Activated T-helper 17 cell treated with anti-CD3 and anti-CD28 coated beads, Interleukin-2, amount 50 U/mL, for 72 hours (primary cell): ENCODE measurements around the gene METTL23. TPM values are rescaled to one million over a fixed set of nuclear protein-coding genes. Genes with fewer than 3 reads are reported as not detected.
A peak's percentile ranks its signal among the peaks of the same experiment; 100 is the strongest.
"Not testable (repeated sequence)": the region's sequence is repeated elsewhere in the genome, so short reads cannot be mapped to it uniquely, and the experiment has no call there.

Source experiments
- ATAC-seq: fragments of 150-1000 bp; cut with Tn5 transposase; replicated peaks from 2 replicates; pipeline ENCODE4 v1.10.0; 2021; ENCODE audit warnings: mild to moderate bottlenecking, moderate library complexity
- H3K27ac Mint-ChIP-seq: one replicate; pipeline ENCODE4 v1.8.0; 2022; ENCODE audit warnings: mixed read lengths
- H3K27me3 Mint-ChIP-seq: one replicate; pipeline ENCODE4 v1.8.0; 2022; ENCODE audit warnings: mixed read lengths
- H3K36me3 Mint-ChIP-seq: one replicate; pipeline ENCODE4 v1.8.0; 2022; ENCODE audit warnings: low read depth, mild to moderate bottlenecking, mixed read lengths
- H3K4me1 Mint-ChIP-seq: one replicate; pipeline ENCODE4 v1.8.0; 2022; ENCODE audit warnings: mixed read lengths
- H3K4me3 Mint-ChIP-seq: one replicate; pipeline ENCODE4 v1.8.0; 2022; ENCODE audit warnings: mild to moderate bottlenecking, mixed read lengths
- H3K9me3 Mint-ChIP-seq: one replicate; pipeline ENCODE4 v1.8.0; 2022; ENCODE audit warnings: mixed read lengths
- total RNA-seq, 2 donors: library from RNA; stranded (reverse); gene quantifications; one replicate each; pipeline ENCODE4 v1.2.3, GENCODE V29; 2022

METTL23 gene
- total RNA-seq, 2 donors from 2014 or later, result 31.6 to 35.7 TPM

- H3K36me3 Mint-ChIP-seq, result no peaks in the 10 kb centered on the region
- H3K4me1 Mint-ChIP-seq, result no peaks in the 10 kb centered on the region
- ATAC-seq, result no peak
These were observed 25.1 kb upstream of the METTL23 start for GRCh38 chr17:76701471-76701967.

DNA sequence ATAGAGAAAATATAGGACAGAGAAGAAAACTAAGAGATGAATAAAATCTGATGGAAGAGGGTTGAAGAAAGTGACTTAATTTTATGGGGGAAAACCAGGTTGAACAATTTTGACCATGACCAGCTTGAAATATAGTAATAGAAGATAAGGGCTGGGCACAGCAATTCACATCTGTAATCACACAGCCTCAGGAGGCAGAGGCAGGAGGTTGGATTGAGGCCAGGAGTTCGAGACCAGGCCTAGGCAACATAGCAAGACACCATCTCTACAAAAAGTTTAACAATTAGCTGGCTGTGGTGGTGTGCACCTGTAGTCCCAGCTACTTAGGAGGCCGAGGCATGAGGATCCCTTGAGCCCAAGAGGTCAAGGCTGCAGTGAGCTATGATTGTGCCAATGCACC lies 24.6 kb upstream of the METTL23 start:
- Mint-ChIP-seq H3K4me3 (no peak overlapping the region), H3K4me1 (no peaks in the 10 kb centered on the region), H3K9me3 (no peaks in the 10 kb centered on the region), H3K27ac (no peak overlapping the region), H3K27me3 (no peaks in the 10 kb centered on the region), H3K36me3 (no peaks in the 10 kb centered on the region)
- no peak for ATAC-seq

More at GRCh38 chr17:76701471-76701967, 25.1 kb upstream of the METTL23 start:
- H3K27ac Mint-ChIP-seq, result no peak overlapping the region
- no peaks in the 10 kb centered on the region for H3K9me3 Mint-ChIP-seq
- no peak overlapping the region for H3K4me3 Mint-ChIP-seq
- H3K27me3 Mint-ChIP-seq, result no peaks in the 10 kb centered on the region

GRCh38 chr17:76702941-76703637 lies 23.6 kb upstream of the METTL23 start:
- H3K27ac Mint-ChIP-seq, result no peak overlapping the region
- no peak for ATAC-seq
- H3K27me3 Mint-ChIP-seq, result no peaks in the 10 kb centered on the region
- H3K9me3 Mint-ChIP-seq, result no peaks in the 10 kb centered on the region
- H3K4me3 Mint-ChIP-seq, result no peak overlapping the region
- no peaks in the 10 kb centered on the region for H3K36me3 Mint-ChIP-seq
- no peaks in the 10 kb centered on the region for H3K4me1 Mint-ChIP-seq

- no peak overlapping the region for H3K4me3 Mint-ChIP-seq
- no peaks in the 10 kb centered on the region for H3K4me1 Mint-ChIP-seq
- no peak for ATAC-seq
- no peaks in the 10 kb centered on the region for H3K36me3 Mint-ChIP-seq
- no peaks in the 10 kb centered on the region for H3K27me3 Mint-ChIP-seq
- H3K27ac Mint-ChIP-seq, result no peak overlapping the region
- no peaks in the 10 kb centered on the region for H3K9me3 Mint-ChIP-seq
These were observed 21.8 kb upstream of the METTL23 start for GRCh38 chr17:76704805-76705204.

DNA sequence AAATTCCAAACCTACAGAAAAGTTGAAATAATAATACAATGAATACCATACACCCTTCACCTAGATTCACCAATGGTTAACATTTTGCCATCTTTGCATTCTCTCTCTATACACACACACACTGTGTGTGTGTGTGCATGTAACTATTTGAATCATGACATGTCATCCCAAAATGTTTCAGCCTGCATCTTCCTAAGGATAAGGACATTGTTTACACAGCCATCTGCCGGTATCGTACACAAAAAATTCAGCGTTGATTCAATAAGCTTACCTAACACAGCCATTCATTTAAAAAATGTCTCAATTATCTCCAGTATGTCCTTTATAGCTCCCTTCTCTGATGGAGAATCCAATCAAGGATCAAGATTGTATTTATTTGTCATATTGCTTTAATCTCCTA lies 19.8 kb upstream of the METTL23 start:
- H3K27ac Mint-ChIP-seq, result no peak overlapping the region
- H3K4me3 Mint-ChIP-seq, result no peak overlapping the region
- no peaks in the 10 kb centered on the region for H3K27me3 Mint-ChIP-seq
- H3K4me1 Mint-ChIP-seq, result no peaks in the 10 kb centered on the region
- no peaks in the 10 kb centered on the region for H3K9me3 Mint-ChIP-seq
- ATAC-seq, result no peak
- H3K36me3 Mint-ChIP-seq, result peaks cover 5% of the 10 kb centered on the region

DNA sequence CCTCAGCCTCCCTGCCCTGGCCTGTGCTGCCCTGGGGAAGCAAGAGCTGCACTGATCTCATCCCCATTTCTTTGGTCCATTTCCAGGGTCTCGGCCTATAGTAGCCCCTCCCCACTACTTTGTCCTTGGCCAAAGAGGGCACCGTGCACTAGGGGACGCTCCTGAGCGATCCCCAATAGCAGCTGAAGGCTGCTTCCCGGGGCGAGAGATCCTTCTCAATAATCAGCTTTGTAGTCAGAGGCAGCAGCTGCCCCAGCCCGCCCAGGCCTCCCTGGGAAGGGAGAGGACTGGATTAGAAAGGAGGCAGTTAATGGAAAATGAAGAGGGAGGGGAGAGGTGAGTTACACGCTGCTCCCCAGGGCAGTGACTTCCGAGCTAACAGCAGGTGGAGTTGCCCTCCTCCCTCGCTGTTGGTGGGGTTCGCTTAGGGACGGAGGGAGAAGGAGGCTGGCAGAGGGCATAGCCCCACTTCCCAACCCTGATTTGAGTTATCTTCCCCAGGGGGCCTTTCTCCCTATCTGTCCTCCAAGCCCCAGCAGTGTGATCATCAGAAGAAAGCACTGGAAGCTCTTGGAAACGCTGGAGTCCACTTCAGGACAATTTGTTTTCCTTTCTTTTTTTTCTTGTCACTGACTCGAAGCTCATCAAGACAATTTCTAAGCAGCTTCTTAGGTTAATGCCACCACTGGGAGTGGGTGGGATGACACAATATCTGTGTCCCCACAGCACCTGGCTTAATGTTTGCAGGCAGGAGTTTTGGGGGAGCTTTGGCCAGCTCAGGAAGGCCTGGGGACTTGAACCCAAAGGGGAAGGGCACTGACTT lies 18.4 kb upstream of the METTL23 start:
- ATAC-seq, result no peak
- Mint-ChIP-seq H3K36me3 (peaks cover 14% of the 10 kb centered on the region), H3K27ac (no peak overlapping the region), H3K4me1 (no peaks in the 10 kb centered on the region), H3K27me3 (no peaks in the 10 kb centered on the region), H3K9me3 (no peaks in the 10 kb centered on the region), H3K4me3 (peak overlapping the region; percentile 56)

- H3K36me3 Mint-ChIP-seq, result peaks cover 25% of the 10 kb centered on the region
- peak overlapping the region; percentile 56 for H3K4me3 Mint-ChIP-seq
- H3K4me1 Mint-ChIP-seq, result peaks cover 10% of the 10 kb centered on the region
- ATAC-seq, result no peak
- no peaks in the 10 kb centered on the region for H3K27me3 Mint-ChIP-seq
- no peak overlapping the region for H3K27ac Mint-ChIP-seq
- no peaks in the 10 kb centered on the region for H3K9me3 Mint-ChIP-seq
These were observed 17.3 kb upstream of the METTL23 start for GRCh38 chr17:76709077-76709950.

DNA sequence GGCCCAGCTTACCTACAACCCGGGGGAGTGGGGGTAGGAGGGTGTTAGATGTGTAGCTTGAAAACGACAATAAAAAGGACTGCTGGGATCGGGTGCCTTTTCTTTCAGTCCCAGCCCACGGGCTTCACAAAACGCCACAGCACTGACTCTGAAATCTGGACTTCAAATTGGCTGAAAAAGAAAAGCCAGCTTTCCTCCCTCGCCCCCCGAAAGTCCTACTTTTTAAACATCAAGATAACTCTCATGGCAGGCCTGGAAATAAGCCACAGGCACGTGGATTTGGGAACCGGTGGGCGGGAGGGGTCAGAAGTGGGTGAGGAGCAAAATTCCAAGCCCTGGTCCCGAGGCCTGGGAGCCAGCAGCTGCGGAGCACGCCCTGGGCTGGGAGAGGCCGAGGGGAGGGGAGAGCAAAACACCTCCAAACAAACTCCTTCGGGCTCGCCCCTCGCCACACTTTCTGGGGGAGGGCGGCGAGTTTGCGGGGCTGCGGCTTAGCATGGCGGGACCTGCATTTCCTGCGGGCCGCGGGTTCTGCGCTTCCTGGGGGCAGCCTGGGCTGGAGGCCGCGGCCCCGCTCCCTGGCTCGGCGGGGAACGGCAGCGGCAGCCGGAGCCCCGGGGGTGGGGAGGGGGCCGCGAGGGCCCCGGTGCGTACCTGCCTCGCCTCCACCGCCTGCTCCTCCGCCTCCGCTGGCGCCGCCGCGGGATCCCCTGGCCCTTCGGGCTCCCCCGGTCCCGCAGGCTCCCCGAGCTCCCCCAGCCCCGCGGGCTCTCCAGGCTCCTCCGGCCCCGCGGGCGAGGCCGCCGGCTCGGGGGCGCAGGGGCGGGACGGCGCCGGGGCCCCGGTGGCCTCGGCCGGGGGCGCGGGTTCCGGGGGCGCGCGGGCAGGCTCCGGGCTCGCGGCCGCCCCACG lies 16.4 kb upstream of the METTL23 start:
- H3K36me3 Mint-ChIP-seq, result peaks cover 34% of the 10 kb centered on the region
- peak; percentile 43 for ATAC-seq
- not testable (repeated sequence) for H3K27ac Mint-ChIP-seq

GRCh38 chr17:76710863-76711611 lies 15.6 kb upstream of the METTL23 start, which contains the start of gene MXRA7:
MXRA7 (minus strand) TSS chr17:76710965; CDS start chr17:76710946, 19 bp downstream.
- Mint-ChIP-seq H3K4me1 (peaks cover 20% of the 10 kb centered on the region), H3K4me3 (peak within 1 kb of the TSS; percentile 71), H3K9me3 (no peaks in the 10 kb centered on the region), H3K27me3 (no peaks in the 10 kb centered on the region), H3K27ac (no peak within 1 kb of the TSS), H3K36me3 (peaks cover 42% of the 10 kb centered on the region)
- ATAC-seq, result peak; percentile 83

More for the DNA sequence above, 16.4 kb upstream of the METTL23 start:
- not testable (repeated sequence) for H3K9me3 Mint-ChIP-seq, H3K27me3 Mint-ChIP-seq
- peak overlapping the region; percentile 56 for H3K4me3 Mint-ChIP-seq
- H3K4me1 Mint-ChIP-seq, result peaks cover 15% of the 10 kb centered on the region

- ATAC-seq, H3K27ac Mint-ChIP-seq, H3K27me3 Mint-ChIP-seq, H3K4me3 Mint-ChIP-seq, H3K9me3 Mint-ChIP-seq: not testable (repeated sequence)
- peaks cover 55% of the 10 kb centered on the region for H3K36me3 Mint-ChIP-seq
- H3K4me1 Mint-ChIP-seq, result peaks cover 27% of the 10 kb centered on the region
These were observed 14.3 kb upstream of the METTL23 start for GRCh38 chr17:76712321-76712720.

- no peaks in the 10 kb centered on the region for H3K9me3 Mint-ChIP-seq
- no peaks in the 10 kb centered on the region for H3K27me3 Mint-ChIP-seq
- H3K4me3 Mint-ChIP-seq, result no peak overlapping the region
- ATAC-seq, result no peak
- peaks cover 27% of the 10 kb centered on the region for H3K4me1 Mint-ChIP-seq
- peaks cover 69% of the 10 kb centered on the region for H3K36me3 Mint-ChIP-seq
- no peak overlapping the region for H3K27ac Mint-ChIP-seq
These were observed 12.9 kb upstream of the METTL23 start for GRCh38 chr17:76713765-76714164.

- ATAC-seq, result no peak
- H3K4me3 Mint-ChIP-seq, result no peak overlapping the region
- peaks cover 27% of the 10 kb centered on the region for H3K4me1 Mint-ChIP-seq
- peaks cover 75% of the 10 kb centered on the region for H3K36me3 Mint-ChIP-seq
- H3K9me3 Mint-ChIP-seq, result no peaks in the 10 kb centered on the region
- H3K27ac Mint-ChIP-seq, result peak overlapping the region; percentile 60
- no peaks in the 10 kb centered on the region for H3K27me3 Mint-ChIP-seq
These were observed 12.3 kb upstream of the METTL23 start for GRCh38 chr17:76714336-76714735.
